ENCODE measurements around the gene ARID1A. TPM values are rescaled to one million over a fixed set of nuclear protein-coding genes. Genes with fewer than 3 reads are reported as not detected.

The ARID1A gene
- total and polyA plus RNA-seq, 9 of the 15 experiments (the other 6 are each of a cell fraction or from before 2014, with no cell fraction given) = 8.3 to 88.3 (median 22.5) TPM

- H3K4me2 ChIP-seq (ENCODE audit: insufficient read depth, low read length) = peak overlapping the region; percentile 94
- FAIRE-seq = no peak
- peaks cover 92% of the 10 kb centered on the region for H3K79me2 ChIP-seq (ENCODE audit: control insufficient read depth, insufficient read depth, low read length)
- ATAC-seq = peak; percentile 1; the same call in 2 of the 3 replicates
- 0% methylated on average over 17 of the region's 30 CpGs for whole genome bisulfite sequencing (ENCODE audit: insufficient coverage, low coverage, missing lambda C conversion rate)
- H3K9ac ChIP-seq (ENCODE audit: insufficient read depth in 1 of 2, low read depth in 2 of 2, low read length in 2 of 2) = peak overlapping the region; percentile 88 to 99
- peaks cover 42% of the 10 kb centered on the region for H3K36me3 ChIP-seq (ENCODE audit: control insufficient read depth, insufficient read depth, low read length)
- peaks cover 7% of the 10 kb centered on the region for H3K9me1 ChIP-seq (ENCODE audit: control insufficient read depth, insufficient read depth, low read length)
- CTCF ChIA-PET (ENCODE audit: low intra/inter-chr PET ratio) = interaction anchor here (0.6 kb wide), 1 partner anchor 19 kb away, joined by 8 read pairs; no protein-coding TSS in a partner anchor
- no peaks in the 10 kb centered on the region for H3K9me3 ChIP-seq (replicated peaks; ENCODE audit: control insufficient read depth, insufficient read depth, low read depth, low read length)
- H4K20me1 ChIP-seq (replicated peaks; ENCODE audit: control insufficient read depth, insufficient read depth, low read length) = peaks cover 45% of the 10 kb centered on the region
- peak overlapping the region; percentile 92 for H3K27ac ChIP-seq (ENCODE audit: extremely low read depth, low read depth, low read length)
- peak overlapping the region; percentile 79 for H3K4me3 ChIP-seq
- intact Hi-C loops (cut with micrococcal nuclease) = loop anchor here (10.0 kb wide), 2 partner anchors 167 to 193 kb away; partner anchors contain the start of gene SFN
- BruUV-seq (replicated peaks) = no TSS peak
- H3K4me1 ChIP-seq (replicated peaks in 1 of 2; ENCODE audit: control insufficient read depth in 2 of 2, insufficient read depth in 2 of 2, low read length in 2 of 2) = peaks cover 50 to 54% of the 10 kb centered on the region in 2 experiments
- H3K27me3 ChIP-seq (ENCODE audit: control insufficient read depth in 2 of 2, insufficient read depth in 2 of 2, low read length in 2 of 2) = no peaks in the 10 kb centered on the region
- in situ Hi-C loops (cut with MboI) = no loop called here
- POLR2A ChIA-PET = interaction anchor here (0.6 to 23.7 kb wide), 28 partner anchors 9 to 523 kb away, joined by 3 to 301 read pairs (median 6); partner anchors contain the start of genes GPATCH3 and PIGV
- DNase-seq (ENCODE audit: extremely low read depth in 1 of 4, low spot score in 3 of 4) = peak in 2 of 4 experiments; percentile 31 to 40
- no peak overlapping the region for H2AFZ ChIP-seq (ENCODE audit: low read depth, low read length)
- TF ChIP-seq ZEB2 (IDR thresholded peaks at IDR 0.05) (no peak), SLC30A9 (CRISPR knock-in tag; IDR thresholded peaks at IDR 0.05) (no peak), ZNF584 (CRISPR knock-in tag; IDR thresholded peaks at IDR 0.05; ENCODE audit: low read depth) (no peak), SP2 (IDR thresholded peaks at IDR 0.05; ENCODE audit: extremely low read depth, low read depth, low read length, poor library complexity, severe bottlenecking) (no peak), SRSF3 (IDR thresholded peaks at IDR 0.05; ENCODE audit: insufficient read depth, low read length) (peak; percentile 8; the same call in 1 of the 2 replicates), ZNF165 (CRISPR knock-in tag; IDR thresholded peaks at IDR 0.05; ENCODE audit: borderline replicate concordance) (no peak), SREBF2 (CRISPR knock-in tag; IDR thresholded peaks at IDR 0.05) (no peak), TAF9B (IDR thresholded peaks at IDR 0.05; ENCODE audit: partially characterized antibody) (no peak), TBL1XR1 (IDR thresholded peaks at IDR 0.05; ENCODE audit: low read length in 2 of 2) (no peak), WHSC1 (IDR thresholded peaks at IDR 0.05; ENCODE audit: low read length) (no peak), ZNF408 (CRISPR knock-in tag; IDR thresholded peaks at IDR 0.05; ENCODE audit: low read depth) (no peak), CREBBP (IDR thresholded peaks at IDR 0.05; ENCODE audit: low read depth, low read length) (no peak)
- TF ChIP-seq, protein P1, sequence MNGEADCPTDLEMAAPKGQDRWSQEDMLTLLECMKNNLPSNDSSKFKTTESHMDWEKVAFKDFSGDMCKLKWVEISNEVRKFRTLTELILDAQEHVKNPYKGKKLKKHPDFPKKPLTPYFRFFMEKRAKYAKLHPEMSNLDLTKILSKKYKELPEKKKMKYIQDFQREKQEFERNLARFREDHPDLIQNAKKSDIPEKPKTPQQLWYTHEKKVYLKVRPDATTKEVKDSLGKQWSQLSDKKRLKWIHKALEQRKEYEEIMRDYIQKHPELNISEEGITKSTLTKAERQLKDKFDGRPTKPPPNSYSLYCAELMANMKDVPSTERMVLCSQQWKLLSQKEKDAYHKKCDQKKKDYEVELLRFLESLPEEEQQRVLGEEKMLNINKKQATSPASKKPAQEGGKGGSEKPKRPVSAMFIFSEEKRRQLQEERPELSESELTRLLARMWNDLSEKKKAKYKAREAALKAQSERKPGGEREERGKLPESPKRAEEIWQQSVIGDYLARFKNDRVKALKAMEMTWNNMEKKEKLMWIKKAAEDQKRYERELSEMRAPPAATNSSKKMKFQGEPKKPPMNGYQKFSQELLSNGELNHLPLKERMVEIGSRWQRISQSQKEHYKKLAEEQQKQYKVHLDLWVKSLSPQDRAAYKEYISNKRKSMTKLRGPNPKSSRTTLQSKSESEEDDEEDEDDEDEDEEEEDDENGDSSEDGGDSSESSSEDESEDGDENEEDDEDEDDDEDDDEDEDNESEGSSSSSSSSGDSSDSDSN (IDR thresholded peaks at IDR 0.05; ENCODE audit: borderline replicate concordance in 1 of 2, low read depth in 2 of 2, low read length in 2 of 2) = no peak
- TF ChIP-seq, protein P2, sequence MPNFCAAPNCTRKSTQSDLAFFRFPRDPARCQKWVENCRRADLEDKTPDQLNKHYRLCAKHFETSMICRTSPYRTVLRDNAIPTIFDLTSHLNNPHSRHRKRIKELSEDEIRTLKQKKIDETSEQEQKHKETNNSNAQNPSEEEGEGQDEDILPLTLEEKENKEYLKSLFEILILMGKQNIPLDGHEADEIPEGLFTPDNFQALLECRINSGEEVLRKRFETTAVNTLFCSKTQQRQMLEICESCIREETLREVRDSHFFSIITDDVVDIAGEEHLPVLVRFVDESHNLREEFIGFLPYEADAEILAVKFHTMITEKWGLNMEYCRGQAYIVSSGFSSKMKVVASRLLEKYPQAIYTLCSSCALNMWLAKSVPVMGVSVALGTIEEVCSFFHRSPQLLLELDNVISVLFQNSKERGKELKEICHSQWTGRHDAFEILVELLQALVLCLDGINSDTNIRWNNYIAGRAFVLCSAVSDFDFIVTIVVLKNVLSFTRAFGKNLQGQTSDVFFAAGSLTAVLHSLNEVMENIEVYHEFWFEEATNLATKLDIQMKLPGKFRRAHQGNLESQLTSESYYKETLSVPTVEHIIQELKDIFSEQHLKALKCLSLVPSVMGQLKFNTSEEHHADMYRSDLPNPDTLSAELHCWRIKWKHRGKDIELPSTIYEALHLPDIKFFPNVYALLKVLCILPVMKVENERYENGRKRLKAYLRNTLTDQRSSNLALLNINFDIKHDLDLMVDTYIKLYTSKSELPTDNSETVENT (CRISPR knock-in tag; IDR thresholded peaks at IDR 0.05) = no peak
- TF ChIP-seq, protein P3, sequence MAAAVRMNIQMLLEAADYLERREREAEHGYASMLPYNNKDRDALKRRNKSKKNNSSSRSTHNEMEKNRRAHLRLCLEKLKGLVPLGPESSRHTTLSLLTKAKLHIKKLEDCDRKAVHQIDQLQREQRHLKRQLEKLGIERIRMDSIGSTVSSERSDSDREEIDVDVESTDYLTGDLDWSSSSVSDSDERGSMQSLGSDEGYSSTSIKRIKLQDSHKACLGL (CRISPR knock-in tag; IDR thresholded peaks at IDR 0.05; ENCODE audit: borderline replicate concordance, poor library complexity, severe bottlenecking) = no peak
- TF ChIP-seq, protein P4, sequence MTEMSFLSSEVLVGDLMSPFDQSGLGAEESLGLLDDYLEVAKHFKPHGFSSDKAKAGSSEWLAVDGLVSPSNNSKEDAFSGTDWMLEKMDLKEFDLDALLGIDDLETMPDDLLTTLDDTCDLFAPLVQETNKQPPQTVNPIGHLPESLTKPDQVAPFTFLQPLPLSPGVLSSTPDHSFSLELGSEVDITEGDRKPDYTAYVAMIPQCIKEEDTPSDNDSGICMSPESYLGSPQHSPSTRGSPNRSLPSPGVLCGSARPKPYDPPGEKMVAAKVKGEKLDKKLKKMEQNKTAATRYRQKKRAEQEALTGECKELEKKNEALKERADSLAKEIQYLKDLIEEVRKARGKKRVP (CRISPR knock-in tag; IDR thresholded peaks at IDR 0.05) = no peak
Measured at GRCh38 chr1:26697431-26697977, 1.7 kb downstream of the ARID1A start.

Data from K562 (cell line).